NCI-H2081 treated with DMSO at 0.1 percent for 48 hours (cell line): ENCODE measurements around the gene RNF213.
"Not testable (repeated sequence)": the region's sequence is repeated elsewhere in the genome, so short reads cannot be mapped to it uniquely, and the experiment has no call there.

Experiments
- DNase-seq: peaks from one replicate; lab custom pipeline; 2025; lab: John Stamatoyannopoulos, UW

The RNF213 gene

DNA sequence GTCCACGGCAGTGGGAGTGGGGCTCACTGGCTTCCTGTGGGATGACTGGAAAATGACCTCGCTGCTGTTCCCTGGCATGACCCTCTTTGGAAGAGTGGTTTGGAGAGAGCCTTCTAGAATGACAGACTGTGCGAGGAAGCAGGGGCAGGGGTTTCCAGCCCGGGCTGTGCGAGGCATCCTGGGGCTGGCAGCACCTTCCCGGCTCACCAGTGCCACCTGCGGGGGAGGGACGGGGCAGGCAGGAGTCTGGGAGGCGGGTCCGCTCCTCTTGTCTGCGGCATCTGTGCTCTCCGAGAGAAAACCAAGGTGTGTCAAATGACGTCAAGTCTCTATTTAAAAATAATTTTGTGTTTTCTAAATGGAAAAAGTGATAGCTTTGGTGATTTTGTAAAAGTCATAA lies 7.8 kb upstream of the RNF213 start:
- DNase-seq = no peak

DNA sequence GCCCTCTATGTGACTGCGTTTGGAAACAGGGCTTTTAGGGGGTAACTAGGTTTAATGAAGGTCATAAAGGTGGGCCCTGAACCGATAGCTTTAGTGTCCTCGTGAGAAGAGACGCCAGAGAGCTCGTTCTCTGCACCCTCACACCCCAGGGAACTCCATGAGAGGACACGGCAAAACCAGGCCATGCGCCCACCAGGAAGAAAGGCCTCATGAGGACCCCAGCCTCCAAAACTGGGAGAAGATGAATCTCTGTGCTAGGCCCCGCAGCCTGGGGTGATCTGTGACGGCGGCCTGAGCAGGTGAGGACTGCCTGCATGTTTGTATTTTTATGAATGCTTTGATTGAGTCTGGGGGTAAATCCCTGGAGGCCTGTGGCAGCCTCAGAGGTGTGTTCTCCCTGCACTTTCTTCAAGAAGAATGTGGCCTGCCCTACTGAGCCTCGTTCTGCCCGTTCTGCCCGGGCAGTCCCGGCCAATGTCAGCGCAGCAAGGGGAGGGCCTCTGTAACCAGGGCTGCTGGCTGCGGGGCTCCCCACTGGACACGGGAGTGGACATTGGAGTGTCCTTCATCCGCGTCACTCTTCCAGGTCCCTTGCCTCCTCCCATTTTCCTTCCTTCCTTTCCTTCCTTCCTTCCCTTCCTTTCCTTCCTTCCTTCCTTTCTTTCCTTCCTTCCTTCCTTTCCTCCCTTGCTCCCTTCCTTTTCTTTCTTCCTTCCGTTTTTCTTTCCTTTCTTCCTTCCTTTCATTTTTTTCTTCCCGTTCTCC lies 6.8 kb upstream of the RNF213 start:
- no peak for DNase-seq

DNA sequence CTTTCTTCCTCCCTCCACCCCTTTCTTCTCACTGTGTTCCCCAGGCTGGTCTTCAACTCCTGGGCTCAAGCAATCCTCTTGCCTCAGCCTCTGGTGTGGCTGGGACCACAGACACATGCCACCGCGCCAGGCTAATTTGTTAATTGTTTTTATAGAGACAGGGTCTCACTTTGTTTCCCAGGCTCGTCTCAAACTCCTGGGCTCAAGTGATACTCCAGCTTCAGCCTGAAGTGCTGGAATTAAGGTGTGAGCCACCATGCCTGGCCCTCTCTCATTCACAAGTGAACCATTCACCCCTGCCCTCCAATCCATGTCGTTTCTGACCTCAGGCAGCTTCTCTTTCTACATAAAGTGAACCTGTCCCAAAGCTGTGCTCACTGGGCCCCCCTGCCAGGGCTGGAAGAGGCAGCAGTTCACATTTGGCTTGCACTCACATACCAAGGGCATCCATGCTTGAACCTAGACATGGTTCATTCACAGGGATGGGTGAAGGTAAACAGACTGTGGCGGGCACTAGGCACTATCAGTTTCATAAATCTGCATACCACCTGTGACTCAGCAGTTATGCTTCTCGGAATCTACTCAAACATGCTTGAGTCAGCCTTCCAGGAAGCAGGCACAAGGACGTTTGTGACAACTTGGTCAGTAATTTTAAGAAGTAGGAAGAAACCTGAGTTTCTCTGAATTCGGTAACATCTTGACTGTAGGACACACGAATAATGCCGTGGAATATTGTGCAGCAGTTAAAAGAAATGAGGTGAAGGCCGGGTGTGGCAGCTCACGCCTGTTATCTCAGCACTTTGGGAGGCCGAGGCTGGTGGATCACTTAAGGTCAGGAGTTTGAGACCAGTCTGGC lies 6.0 kb upstream of the RNF213 start:
- DNase-seq = no peak

DNA sequence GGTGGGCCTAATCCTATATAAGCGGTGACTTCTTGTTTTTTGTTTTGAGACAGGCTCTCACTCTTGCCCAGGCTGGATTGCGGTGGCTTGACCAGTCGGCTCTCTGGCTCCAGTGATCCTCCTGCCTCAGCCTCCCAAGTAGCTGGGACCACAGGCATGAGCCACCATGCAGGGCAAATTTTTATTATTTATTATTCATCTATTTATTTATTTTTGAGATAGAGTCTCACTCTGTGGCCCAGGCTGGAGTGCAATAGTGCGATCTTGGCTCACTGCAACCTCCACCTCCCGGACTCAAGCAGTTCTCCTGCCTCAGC lies 4.7 kb upstream of the RNF213 start:
- DNase-seq = no peak

DNA sequence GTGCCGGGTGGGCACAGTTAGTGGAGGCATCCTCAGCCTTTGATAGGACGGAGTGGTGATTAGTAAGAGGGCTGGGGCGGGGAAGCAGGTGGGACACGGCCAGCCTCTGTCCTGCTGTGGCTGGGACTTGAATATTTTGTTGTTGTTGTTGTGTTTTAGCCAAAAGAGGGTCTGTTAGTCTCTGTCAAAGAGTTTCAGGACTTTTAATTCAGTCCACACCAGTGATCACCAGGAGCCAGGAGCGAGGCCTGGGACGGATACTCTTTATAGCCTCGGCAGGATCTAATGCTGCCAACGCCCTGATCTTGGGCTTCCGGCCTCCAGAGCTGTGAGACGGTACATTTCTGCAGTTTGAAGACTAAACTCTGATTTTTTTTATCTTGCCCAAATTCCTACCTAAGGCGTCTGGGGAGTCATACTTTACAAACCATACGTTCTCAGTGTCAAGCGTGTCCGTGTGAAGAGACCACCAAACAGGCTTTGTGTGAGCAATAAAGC lies 2.9 kb upstream of the RNF213 start:
- no peak for DNase-seq

DNA sequence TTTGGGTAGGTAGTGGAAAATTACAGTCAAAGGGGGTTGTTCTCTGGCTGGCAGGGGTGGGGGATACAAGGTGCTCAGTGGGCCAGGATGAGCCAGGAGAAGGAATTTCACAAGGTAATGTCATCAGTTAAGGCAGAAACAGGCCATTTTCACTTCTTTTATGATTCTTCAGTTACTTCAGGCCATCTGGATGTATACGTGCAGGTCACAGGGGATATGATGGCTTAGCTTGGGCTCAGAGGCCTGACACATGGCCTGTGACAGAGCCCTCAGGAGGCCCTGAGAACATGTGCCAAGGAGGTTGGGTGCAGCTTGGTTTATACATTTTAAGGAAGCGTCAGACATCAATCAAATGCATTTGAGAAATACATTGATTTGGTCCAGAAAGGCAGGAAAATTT lies 2.4 kb upstream of the RNF213 start:
- not testable (repeated sequence) for DNase-seq

DNA sequence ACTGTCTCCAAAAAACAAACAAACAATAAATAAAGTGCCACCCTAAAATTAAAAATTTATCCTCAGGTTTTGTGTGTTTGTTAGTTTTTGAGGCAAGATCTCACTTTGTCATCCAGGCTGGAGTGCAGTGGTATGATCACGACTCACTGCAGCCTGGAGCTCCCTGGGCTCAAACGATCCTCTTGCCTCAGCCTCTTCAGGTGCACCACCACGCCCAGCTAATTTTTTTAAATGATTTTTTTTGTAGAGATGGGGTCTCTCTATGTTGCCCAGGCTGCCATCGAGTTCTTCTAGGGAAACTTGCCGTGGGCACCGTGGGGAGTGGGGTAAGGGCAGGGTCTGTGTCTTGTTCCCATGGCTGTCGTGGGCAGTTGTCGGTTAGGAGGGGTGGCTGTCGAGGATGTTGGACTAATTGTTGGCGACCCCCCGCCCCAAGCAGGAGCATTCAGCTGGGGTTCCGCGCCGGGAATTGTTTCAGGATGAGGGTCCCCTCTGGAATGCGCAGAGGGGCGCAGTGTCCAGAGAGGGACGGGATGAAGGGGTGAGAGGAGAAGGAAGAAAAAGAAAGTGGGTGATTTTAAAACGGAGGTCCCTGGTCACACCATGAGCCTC lies 1.1 kb upstream of the RNF213 start:
- no peak for DNase-seq

DNA sequence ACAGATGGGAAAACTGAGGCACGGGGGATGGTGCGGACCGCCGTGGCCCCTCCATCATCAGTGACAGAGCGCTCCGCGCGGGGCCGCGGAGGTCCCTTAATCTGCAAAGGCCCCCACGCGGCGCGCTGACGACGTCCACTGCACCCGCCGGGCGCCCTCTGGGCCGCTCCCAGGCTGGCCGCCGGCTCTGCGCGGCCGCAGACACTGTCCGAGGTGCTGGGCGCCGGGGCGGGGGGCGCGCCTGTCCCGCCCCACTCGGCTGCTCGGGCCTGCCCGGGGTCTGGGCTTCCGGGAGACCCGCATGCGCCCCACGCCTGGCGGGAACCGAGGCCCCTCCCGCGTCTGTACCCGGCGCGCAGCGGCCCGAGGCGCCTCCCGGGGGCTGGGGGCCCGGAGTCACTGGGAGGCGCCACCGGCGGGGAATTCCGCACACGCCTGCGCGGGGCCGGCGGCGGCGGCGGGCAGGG lies 550 bp upstream of the RNF213 start:
- DNase-seq = no peak

DNA sequence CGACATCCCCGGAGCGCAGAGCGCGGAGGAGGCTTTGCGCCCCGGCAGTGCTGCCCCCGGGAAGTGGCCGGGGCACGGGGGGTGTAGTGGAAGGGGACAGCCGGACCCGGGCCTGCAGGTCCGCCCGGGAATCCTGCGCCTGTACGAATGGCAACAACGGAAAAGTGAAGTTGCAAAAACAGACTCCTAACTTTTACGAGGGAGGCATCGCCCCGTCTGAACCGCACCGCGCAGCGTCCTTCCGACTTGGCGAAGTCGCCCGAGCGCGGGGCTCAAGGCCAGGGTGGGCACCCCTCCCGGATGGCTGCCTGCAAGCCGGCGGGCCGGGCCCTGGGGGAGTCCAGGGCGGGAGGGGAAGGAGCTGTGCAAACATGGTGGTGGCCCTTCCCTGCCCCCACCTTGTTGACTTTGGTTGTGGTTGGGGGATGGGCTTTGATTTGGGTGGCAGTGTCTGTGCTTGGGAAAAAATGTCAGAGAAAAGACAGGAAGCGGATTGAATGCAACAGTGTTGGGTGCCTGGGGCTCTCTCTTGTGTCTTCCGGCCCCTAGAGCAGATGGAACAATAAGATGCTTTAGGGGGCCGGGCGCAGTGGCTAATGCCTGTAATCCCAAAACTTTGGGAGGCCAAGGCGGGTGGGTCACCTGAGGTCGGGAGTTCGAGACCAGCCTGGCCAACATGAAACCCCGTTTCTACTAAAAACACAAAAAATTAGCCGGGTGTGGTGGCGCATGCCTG lies 675 bp downstream of the RNF213 start:
- no peak for DNase-seq

DNA sequence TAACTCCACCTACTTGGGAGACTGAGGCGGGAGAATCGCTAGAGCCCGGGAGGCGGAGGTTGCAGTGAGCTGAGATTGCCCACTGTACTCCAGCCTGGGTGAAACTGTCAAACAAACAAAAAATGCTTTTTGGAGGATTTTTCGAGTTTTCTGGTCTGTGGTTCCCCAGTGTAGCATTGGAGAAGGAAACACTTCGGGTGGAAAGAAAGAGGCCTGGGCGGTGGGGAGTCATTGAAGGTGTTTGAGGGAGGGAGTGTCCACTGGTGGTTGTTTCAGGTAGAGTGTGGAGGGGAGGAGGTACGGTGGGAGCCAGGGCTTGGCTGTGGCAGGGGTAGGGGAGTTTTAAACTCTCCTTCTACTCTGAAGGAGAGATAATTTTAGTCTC lies 1.2 kb downstream of the RNF213 start:
- DNase-seq = no peak

DNA sequence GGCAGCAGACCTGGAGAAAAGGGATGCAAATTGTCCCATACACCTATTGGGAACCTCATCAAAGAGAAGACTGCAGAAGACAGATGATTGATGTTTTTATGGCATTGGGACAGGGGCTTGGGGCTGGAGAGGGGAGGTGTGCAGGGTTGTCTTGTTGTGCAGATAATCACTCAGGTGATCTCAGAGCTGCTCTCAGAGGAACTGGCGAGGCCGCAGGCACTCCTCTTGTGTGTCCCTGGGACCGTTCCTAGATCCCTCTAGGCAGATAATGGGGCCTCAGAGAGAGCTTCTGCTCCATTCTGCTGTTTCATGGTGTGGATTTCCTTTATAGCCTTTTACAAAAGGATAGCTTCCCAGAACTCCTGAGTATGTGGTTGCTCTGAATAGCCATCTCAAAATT lies 1.6 kb downstream of the RNF213 start:
- no peak for DNase-seq

DNA sequence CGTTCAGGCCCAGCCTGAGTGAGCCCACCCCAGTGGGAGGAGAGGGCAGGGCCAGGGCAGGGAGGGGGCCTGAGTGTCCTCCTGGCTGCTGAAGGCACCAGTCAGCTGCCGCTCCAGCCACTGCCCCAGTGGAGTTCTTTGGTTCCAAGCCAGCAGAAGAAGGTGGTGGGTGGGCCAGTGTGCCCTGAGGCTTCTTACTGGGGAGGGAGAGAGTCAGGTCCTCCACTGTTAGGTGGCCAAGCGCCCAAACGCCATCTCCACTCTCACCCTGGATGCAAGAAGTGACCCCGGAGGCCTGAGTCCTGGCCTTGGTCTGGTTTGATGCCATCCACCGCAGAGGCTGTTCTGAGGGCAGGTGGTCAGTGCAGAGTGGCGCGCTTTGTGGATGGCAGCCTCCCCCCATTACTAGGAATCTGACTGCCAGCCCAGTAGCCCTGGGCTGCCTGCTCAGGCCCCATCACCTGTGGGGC lies 2.2 kb downstream of the RNF213 start:
- no peak for DNase-seq

DNA sequence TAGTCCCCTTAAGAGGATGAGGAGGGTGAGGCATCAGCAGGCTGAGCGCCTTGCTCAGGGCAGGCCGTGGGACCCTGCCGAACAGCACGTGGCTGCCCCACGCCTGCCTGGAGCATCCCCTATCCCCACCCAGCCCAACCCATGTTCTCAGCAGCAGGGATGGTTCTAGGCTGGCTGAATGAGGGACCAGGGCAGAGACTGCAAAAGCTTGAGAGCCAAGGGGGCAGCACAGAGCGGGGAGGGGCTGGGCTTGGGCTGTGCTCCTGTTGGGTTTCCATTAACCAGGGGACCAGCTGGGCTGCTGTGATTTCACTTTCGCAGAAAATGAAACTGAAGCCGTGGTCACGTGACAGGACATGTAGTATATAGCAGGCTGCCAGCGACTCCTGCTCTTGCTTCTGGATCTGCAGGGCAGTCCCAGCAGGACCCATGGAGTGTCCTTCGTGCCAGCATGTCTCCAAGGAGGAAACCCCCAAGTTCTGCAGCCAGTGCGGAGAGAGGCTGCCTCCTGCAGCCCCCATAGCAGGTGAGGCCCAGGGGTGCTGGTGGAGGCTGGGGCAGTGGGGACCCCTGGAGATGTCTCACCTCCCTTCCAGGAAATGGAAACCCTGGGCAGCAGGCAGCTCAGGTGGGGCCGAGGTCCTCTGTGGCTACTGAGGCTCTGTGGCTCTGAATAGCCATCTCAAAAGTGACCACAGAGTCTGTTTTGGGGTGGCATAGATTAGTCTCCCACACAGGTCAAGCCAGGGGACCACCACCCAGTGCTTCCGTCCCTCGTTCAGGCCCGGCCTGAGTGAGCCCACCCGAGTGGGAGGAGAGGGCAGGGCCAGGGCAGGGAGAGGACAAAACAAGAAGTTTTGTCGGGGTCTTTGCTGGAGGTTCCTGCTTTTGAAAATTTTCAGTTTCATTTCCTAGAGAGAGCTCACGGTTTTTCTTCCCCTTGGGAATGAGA lies 2.9 kb downstream of the RNF213 start:
- DNase-seq = no peak

DNA sequence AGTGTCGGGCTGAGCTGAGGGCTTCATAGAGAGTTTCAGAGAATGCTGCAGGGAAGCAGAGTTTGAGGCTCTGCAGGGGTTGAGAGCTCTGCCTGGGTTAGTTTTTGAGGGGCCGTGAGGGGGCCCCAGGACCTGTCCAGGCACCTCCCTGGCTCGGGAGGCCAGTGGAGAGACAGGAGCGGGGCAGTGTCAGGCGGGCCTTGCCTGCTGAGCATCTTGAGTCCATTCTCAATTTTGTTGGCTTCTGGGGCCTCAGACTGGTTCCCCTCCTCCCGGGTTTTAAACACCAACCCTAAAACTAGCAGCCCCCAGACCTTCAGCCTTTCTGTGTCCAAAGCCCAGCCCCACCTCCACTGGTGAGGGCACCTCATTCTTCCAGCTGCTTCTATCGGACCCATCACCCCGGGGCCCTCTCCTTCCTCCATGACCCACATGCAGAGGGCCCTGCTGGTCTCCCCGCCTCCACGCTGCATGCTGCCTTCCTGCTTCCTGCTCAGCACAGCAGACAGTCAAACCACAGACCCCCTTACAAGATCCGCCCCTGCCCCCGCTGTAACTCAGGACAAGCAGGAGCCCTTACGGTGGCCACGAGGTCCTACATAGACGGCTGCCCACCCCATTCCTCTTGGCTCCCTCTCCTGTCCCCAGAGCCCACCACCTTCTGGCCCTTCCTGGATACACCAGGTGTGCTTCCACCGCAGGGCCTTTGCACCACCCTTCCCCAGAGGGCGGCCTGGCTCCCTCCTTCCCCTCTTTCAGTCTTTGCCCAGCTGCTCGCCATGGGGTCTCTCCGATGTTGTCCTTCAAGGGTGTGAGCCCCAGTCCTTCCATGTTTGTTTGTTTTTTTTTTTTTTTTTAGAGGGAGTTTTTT lies 3.8 kb downstream of the RNF213 start:
- DNase-seq = no peak

DNA sequence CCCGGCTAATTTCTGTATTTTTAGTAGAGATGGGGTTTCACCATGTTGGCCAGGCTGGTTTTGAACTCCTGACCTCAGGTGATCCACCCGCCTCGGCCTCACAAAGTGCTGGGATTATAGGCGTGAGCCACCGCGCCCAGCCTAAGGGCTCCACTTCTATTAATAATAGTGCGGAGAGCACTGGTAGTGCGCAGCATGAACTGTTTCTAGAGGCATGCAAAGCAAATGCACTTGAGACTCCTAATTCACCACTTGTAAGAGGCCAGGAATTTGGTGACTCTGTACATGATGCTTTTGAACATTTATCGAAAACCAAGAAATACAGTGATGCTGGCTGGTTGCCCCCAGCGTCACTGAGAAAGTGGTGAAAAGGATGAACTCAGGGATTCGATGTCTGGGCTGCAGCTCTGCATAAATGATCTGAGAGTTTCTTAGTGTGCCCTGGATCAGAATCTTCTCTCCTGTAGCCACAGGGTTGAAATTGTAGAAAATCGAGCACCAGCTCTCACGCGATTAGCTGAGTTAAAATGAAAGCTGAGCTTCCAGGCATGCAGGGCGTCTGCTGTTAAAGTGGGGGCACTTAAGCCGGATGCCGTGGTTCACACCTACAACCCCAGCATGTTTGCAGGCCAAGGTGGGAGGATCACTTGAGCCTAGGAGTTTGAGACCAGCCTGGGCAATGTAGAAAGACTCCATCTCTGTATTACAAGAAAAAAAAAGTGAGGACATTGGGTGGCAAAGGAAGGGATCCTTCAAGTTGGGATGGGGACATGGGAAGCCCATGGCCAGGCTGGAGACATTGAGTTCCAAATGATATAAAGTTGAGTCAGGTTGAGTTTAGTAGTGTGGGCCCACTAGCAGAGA lies 4.8 kb downstream of the RNF213 start:
- no peak for DNase-seq

DNA sequence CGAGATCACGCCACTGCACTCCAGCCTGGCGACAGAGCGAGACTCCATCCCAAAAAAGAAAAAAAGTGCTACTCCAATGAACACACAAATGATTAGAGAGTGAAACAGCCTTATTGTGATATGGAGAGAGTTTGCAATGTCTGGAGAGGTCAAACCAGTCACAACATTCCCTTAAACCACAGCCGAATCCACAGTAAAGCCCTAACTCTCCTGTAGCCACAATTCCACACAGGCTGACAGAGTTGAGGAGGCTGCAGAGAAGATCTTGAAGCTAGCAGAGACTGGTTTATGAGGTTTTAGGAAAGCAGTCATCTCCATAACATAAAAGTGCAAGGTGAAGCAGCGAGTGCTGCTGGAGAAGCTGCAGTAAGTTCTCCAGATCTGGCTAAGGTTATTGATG lies 6.7 kb downstream of the RNF213 start:
- no peak for DNase-seq

DNA sequence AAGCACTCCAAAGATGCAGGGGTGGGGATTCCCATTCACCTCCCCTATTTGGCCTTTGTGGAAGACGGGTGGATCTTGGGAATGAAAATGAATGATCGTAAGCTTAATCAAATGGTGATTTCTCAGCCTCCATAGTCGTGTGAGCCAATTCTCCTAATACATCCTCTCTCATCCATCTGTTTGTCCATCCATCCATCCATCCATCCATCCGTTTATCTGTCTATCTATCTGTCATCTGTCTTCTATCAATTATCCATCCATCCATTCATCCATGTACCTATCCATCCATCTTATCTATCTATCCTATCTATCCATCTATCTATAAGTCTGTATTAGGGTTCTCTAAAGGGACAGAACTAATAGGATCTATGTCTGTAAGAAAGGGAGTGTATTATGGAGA lies 7.8 kb downstream of the RNF213 start:
- DNase-seq = no peak

DNA sequence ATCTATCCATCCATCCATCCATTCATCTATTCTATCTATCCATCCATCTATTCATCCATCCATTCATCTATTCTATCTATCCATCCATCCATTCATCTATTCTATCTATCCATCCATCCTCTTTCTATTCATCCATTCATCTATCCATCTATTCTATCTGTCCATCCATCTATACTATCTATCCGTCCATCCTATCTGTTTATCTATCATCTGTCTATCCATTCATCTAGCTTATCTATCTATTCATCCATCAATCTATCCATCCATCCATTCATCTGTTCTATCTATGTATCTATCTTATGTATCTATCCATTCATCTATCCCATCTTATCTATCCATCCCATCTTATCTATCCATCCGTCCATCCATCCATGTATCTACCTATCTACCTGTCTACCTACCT lies 8.8 kb downstream of the RNF213 start:
- DNase-seq = no peak

DNA sequence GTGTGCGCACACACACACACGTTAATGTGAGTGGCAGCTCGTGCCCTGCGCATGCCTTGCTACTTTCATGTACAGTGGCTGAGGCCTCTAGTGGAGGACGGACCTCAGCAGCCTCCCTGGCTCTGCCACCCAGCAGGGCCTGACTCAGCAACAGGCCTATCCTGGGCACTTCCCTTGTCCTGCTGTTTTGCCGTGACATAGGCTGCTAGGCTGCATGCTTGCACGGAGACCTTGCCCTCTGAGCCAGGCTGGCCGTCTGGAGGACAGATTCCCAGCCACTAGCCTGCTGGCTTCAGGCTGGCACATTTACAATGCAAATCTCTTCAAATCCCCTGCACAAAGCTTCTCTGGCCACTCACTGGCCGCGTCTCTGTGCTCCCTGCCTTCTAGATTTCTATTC lies 9.5 kb downstream of the RNF213 start:
- no peak for DNase-seq
